BJ (cell line): Measurements from ENCODE around the gene TRABD2A. TPM values are rescaled to one million over a fixed set of nuclear protein-coding genes. Genes with fewer than 3 reads are reported as not detected.

Experiments
- CTCF ChIA-PET: fragments of 350-600 bp; formaldehyde crosslinking; extraction: SDS; loops from one replicate; lab custom pipeline; 2021; ENCODE audit warnings: antibody characterized with exemption, inconsistent platforms; lab: Yijun Ruan, JAX
- POLR2A ChIA-PET: fragments of 300-600 bp; sonication (Branson Sonifier 250); formaldehyde crosslinking; extraction: SDS; loops from one replicate; lab custom pipeline; 2021; ENCODE audit warnings: antibody characterized with exemption; lab: Charles Lee
- DNase-seq: peaks from one replicate; pipeline ENCODE4 v3.0.0-alpha.2; 2011; ENCODE audit warnings: low read depth
- H3K27me3 ChIP-seq: 2 replicates; pipeline ENCODE4 v1.6.0; 2011; ENCODE audit warnings: low read length; ENCODE audit not compliant: control insufficient read depth, insufficient read depth
- H3K36me3 ChIP-seq: 2 replicates; pipeline ENCODE4 v1.5.1; 2011; ENCODE audit warnings: low read length; ENCODE audit not compliant: control insufficient read depth, insufficient read depth
- H3K4me3 ChIP-seq: 2 replicates; pipeline ENCODE4 v1.5.1; 2011; ENCODE audit warnings: low read depth, mild to moderate bottlenecking, control low read depth, low read length
- polyA plus RNA-seq: library from polyadenylated mRNA; depleted of rRNA; stranded (reverse); fragments of >200 nt; gene quantifications from 2 replicates; pipeline ENCODE4 v1.2.3, GENCODE V29; 2011
- TF ChIP-seq, protein P1 (sequence below): IDR thresholded peaks from 2 replicates; pipeline ENCODE4 v1.5.1; 2011; ENCODE audit warnings: low read depth, mild to moderate bottlenecking, control low read depth, inconsistent platforms, low read length, moderate library complexity; ENCODE audit not compliant: insufficient read depth

The TRABD2A gene
- polyA plus RNA-seq, 1 experiment = 3.8 TPM

GRCh38 chr2:84897773-84898172 lies 16.9 kb upstream of the TRABD2A start:
- CTCF ChIA-PET = interaction anchor here (0.9 to 1.2 kb wide), 3 partner anchors 22 to 29 kb away, joined by 3 to 4 read pairs (median 3); no protein-coding TSS in a partner anchor
- no peaks in the 10 kb centered on the region for H3K27me3 ChIP-seq
- H3K4me3 ChIP-seq = no peak overlapping the region
- no peaks in the 10 kb centered on the region for H3K36me3 ChIP-seq
- TF ChIP-seq, protein P1, sequence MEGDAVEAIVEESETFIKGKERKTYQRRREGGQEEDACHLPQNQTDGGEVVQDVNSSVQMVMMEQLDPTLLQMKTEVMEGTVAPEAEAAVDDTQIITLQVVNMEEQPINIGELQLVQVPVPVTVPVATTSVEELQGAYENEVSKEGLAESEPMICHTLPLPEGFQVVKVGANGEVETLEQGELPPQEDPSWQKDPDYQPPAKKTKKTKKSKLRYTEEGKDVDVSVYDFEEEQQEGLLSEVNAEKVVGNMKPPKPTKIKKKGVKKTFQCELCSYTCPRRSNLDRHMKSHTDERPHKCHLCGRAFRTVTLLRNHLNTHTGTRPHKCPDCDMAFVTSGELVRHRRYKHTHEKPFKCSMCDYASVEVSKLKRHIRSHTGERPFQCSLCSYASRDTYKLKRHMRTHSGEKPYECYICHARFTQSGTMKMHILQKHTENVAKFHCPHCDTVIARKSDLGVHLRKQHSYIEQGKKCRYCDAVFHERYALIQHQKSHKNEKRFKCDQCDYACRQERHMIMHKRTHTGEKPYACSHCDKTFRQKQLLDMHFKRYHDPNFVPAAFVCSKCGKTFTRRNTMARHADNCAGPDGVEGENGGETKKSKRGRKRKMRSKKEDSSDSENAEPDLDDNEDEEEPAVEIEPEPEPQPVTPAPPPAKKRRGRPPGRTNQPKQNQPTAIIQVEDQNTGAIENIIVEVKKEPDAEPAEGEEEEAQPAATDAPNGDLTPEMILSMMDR = no peak
- DNase-seq = no peak
- POLR2A ChIA-PET = interaction anchor here (0.5 to 1.3 kb wide), 3 partner anchors 9 to 521 kb away, joined by 3 to 7 read pairs (median 4); partner anchors contain the start of gene SH2D6

DNA sequence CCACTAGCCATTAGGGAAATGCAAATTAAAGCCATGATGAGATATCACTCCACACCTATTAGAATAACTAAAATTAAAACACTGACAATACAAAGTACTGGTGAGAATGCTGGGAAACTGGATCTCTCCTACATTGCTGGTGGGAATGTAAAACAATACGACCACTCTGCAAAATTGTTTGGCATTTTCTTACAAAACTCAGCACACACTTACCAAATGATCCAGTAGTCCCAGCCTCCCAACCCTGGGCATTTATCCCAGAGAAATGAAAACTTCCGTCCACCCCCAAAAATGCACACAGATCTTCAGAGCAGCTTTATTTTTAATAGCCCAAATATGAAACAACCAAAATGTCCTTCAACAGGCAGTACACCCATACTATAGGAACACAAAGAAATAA lies 15.7 kb upstream of the TRABD2A start:
- Histone ChIP-seq H3K27me3 (no peaks in the 10 kb centered on the region), H3K36me3 (no peaks in the 10 kb centered on the region), H3K4me3 (no peak overlapping the region)
- no peak for DNase-seq
- TF ChIP-seq, protein P1 = no peak
- ChIA-PET CTCF (interaction anchor here (1.5 kb wide), 1 partner anchor 8 kb away, joined by 4 read pairs; no protein-coding TSS in a partner anchor), POLR2A (no interaction called here)

DNA sequence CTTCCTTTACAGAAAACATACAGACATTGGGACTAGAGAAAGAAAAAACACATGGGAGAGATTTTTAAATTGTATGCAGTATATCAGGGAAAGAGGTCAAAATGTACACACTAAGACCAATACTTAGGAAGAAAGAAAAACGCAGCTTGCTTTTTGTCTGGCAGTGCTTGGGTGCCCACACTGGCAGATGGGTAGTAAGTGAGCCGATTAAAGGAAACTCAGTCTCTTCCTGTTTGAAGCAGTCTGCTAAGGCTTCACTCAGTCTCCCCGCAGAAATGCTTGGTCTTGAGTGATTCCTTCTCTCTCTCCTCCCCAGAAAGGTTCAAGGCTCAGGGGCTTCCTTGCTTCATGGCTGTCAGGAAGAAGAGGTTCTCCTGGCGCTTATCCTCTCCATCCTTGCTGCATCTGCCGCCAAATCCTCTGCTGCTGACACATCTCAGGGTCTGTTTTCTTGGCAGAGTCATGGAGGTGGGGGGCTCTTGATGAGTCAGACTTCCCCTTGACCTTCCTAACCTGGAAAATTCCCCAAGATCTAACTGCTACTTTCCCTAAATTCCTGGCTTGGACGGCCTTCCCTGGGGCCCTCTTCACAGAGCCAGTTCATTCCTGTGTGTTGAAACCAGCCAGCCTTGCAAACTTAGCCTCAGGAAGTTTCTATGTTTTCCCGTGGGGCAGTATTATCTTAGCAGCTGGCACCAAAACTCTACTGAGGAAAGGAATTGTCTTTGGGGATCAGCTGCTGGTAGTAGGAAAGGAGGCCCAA lies 14.1 kb upstream of the TRABD2A start:
- Histone ChIP-seq H3K27me3 (no peaks in the 10 kb centered on the region), H3K36me3 (no peaks in the 10 kb centered on the region), H3K4me3 (no peak overlapping the region)
- TF ChIP-seq, protein P1 = no peak
- no peak for DNase-seq
- ChIA-PET POLR2A (no interaction called here), CTCF (interaction anchor here (1.5 to 2.2 kb wide), 2 partner anchors 10 to 31 kb away, joined by 4 to 9 read pairs; no protein-coding TSS in a partner anchor)

DNA sequence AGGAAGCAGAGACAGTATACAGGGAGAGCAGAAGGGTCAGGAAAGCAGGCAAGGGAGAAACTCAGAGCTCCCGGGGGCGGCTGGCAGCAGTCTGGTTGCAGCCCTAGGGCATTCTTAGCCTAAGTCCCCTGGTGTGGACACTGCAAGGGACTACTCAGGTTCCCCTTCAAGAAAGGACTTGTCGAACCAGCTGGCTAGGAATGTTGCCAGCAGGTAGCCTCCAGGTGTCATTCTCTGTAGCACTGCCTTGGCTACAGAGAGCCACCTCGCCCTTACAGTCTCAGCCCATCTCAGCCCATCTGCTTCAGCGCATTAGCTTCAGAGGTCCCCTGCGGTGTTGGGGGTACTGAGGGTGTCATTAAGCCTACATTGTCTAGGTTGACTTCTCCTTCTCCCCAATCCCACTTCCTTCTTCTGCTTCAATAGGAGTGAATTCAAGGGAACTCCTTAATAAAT lies 13.3 kb upstream of the TRABD2A start:
- H3K36me3 ChIP-seq = no peaks in the 10 kb centered on the region
- H3K4me3 ChIP-seq = no peak overlapping the region
- H3K27me3 ChIP-seq = no peaks in the 10 kb centered on the region
- no peak for DNase-seq
- CTCF ChIA-PET = interaction anchor here (2.2 kb wide), 1 partner anchor 32 kb away, joined by 9 read pairs; no protein-coding TSS in a partner anchor
- TF ChIP-seq, protein P1 = no peak
- POLR2A ChIA-PET = no interaction called here

- TF ChIP-seq, protein P1 = no peak
- DNase-seq = no peak
- no peaks in the 10 kb centered on the region for H3K27me3 ChIP-seq
- CTCF ChIA-PET = interaction anchor here (1.4 to 2.0 kb wide), 2 partner anchors 11 to 34 kb away, joined by 5 to 6 read pairs; partner anchors contain the start of gene TRABD2A
- H3K4me3 ChIP-seq = no peak overlapping the region
- POLR2A ChIA-PET = no interaction called here
- no peaks in the 10 kb centered on the region for H3K36me3 ChIP-seq
Measured at GRCh38 chr2:84891355-84892010, 10.6 kb upstream of the TRABD2A start.
